SU-DHL-6 (cell line): ENCODE measurements around the gene SLC25A39.

Experiments used
- CTCF ChIP-seq: fragments of 200-600 bp; sonication (generic); IDR thresholded peaks from one replicate; pipeline ENCODE4 v1.5.1; 2017; ENCODE audit warnings: antibody characterized with exemption, mild to moderate bottlenecking, low read length, moderate library complexity; ENCODE audit not compliant: insufficient read depth, poor library complexity, severe bottlenecking
- EZH2phosphoT487 ChIP-seq: fragments of 200-600 bp; sonication (generic), shearing (Covaris generic); conservative IDR thresholded peaks from 2 replicates; pipeline ENCODE4 v1.6.1; 2018; ENCODE audit warnings: mild to moderate bottlenecking, antibody characterized with exemption, low read length, moderate library complexity, mixed read lengths

GRCh38 chr17:44344939-44345453, 20.4 kb upstream of the SLC25A39 start, which contains the start of gene GRN:
- TF ChIP-seq CTCF (no peak), EZH2phosphoT487 (no peak)
